ENCODE results near the gene IGFBP2.

IGFBP2 gene

GRCh38 chr2:216637472-216637871, 4.3 kb downstream of the IGFBP2 start:
- no peak for DNase-seq (ENCODE audit: low read depth)

- no peak for DNase-seq (ENCODE audit: low read depth)
Observed at GRCh38 chr2:216643986-216644659, 10.9 kb downstream of the IGFBP2 start.

GRCh38 chr2:216644842-216645635, 11.8 kb downstream of the IGFBP2 start:
- DNase-seq (ENCODE audit: low read depth) = no peak

GRCh38 chr2:216645636-216645950, 12.4 kb downstream of the IGFBP2 start:
- no peak for DNase-seq (ENCODE audit: low read depth)

DNA sequence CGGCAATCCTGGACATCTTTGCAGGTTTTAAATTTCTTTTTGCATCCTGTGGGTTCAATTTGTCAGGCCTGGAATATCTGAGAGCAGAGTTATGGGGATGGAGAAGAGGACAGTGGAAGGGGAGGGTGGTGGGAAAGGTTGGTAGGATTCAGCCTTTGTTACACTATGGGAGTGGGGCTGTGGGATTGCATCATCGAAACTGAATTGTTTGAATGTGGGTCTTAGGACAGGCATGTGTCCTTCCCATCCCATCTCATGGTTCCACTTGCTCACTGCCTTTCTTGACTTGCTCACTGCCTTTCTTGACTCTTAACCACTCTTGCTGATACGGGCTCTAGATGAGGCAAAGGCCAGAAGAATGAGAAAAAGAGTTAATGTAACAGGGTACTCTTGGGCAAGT, 12.9 kb downstream of the IGFBP2 start:
- no peak for DNase-seq (ENCODE audit: low read depth)

DNA sequence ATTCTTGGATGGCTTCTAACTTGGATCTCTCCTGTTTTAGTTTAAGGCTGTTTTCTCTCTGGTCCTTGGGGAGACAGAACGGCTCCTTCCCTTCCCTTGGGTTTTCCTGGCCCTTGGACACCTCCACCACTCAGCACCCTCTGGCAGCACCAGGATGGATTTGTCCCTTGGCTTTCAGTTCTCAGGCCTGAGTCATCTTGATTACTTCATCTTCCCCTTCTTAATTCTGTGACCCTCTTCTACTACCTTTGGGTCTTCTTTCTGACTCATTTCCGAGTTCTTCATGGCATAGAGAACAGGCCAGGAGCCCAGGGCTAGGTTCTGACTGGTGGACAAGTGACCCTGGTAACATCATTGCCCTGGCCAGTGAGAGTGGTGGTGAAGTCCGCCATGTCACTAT, 14.9 kb downstream of the IGFBP2 start:
- no peak for DNase-seq (ENCODE audit: low read depth)

DNA sequence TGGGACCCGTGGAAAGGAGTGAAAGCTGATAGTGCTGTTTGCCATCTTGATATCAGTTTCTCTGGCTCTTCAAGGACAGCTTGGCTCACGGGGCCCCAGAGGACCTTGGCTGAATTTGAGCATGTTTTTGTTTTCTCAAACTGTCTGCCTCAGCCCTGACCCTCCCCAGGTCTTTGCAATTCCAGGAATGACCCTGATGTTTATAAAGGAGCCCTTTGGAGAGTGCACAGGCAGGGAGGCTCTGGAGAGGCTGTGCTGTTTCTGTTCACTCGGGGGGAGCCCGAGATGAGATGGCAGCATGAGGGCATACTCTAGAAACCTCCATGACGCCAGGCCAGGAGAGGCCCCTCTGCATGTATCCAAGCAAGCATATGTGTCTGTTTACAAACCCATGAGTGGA, 16.4 kb downstream of the IGFBP2 start:
- DNase-seq (ENCODE audit: low read depth) = no peak

DNA sequence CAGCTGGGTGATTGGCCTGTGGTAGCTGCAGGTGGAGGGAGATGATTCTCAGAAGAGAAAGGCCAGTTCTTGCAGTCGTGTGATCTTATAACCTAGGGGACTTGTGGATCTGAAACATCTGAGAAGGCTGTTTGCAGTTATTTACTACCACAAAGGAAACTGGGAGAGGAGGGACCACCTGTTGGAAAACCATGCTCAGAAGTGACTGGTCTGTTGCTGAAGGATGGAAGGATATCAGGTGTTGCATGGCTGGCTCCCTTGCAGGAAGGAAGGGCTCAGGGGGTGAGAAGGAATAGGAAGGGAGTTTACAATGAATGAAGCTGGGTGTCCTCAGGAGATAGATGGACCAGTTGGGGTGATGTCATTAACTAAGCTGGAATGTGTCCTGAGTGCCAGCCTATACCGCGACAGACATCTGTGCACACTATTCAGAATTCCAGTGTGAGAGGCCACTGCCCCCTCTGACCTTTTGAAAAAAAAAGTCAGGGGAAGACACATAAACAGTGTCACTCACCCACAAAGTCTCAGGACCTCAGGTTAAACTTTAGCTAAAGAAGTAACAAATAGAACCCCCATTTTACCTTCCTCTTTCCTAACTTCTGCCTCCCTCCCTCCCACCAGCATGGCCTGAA, 17.5 kb downstream of the IGFBP2 start:
- DNase-seq (ENCODE audit: low read depth) = no peak

DNA sequence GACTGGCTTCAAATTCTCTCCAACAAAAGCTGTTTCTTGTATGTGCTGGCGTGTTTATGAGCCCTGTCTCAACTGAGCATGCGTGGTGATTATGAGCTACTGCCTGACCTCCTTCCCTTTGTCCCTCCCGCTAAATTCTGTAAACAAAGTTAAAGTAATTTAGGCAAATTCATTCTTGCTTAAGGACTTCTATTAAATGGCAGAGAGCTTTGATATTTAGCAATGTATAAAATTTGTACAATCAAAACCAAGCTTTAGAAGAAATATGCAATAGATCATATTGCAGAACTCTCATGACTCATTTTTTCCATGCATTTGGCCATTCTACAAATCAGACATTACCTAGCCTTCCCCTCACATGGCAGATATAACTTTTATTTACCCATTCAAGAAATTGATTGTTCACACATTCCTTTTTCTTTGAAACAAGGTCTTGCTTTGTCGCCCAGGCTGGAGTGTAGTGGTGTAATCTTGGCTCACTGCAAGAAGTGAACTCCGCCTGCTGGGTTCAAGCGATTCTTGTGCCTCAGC, 18.2 kb downstream of the IGFBP2 start:
- DNase-seq (ENCODE audit: low read depth) = no peak

DNA sequence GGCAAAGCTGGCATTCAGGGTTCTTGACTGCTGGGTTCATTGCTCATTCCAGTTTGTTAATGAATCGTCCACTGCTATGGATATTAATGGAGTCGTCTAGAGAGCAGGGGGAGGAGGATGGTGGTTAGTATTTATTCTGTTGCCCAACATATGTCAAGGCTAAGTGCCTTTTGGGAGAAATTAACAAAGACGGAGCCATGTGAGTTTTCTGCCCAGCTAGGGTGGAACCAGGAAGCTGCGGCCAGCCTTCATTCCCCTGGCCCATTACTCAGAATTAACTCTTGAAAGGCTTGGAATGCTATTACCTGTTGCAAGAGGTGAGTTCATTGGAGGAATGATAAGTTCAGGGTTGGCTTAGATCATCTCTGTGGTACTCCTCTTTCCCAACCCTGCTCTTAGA, 19.3 kb downstream of the IGFBP2 start:
- DNase-seq (ENCODE audit: low read depth) = no peak

GRCh38 chr2:216653093-216653799, 20.0 kb downstream of the IGFBP2 start:
- no peak for DNase-seq (ENCODE audit: low read depth)

DNA sequence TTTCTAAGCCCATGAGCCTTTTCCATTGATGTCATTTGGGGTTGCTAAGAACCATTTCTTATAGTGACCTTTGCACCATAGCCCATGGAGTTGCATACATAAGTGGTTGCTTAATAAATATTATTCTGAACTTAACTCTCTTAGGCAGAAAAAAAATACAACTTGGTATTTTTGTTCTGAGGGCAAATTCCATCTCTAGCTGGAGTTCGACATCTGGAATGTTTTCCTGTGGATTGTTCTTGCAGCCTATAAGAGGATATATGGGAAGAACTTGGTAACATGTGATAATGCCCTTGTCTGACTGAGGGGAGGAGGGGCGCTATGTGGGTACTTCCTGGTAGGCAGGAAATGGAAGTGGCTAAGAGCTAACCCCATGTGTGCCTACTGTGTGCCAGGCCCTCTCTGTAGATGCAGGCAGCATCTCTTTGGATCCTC, 20.7 kb downstream of the IGFBP2 start:
- DNase-seq (ENCODE audit: low read depth) = no peak

DNA sequence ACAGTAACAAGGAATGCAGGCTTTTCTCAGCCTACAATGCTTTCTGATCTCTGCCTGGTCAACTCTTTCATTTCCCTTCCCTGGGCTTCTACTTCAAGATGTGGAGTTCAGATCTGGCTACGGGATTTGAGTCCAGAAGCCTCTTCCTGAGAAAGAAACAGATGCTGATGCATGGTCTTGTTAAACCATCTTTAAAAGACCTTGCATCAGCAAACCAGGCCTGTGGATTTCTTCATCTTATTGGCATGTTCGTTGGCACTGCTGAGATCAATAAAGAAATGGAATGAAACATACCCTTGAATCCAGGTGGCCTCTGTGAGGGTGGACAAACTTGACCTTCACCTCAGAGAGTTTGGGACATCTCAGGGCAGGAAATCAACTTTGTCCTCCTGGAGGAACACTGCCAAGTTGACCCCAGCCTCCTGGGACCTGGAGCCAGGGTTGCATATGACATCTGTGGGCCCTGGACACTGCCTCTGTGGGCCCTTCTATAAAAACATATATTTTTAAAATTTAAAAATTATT, 21.4 kb downstream of the IGFBP2 start:
- DNase-seq (ENCODE audit: low read depth) = no peak

DNA sequence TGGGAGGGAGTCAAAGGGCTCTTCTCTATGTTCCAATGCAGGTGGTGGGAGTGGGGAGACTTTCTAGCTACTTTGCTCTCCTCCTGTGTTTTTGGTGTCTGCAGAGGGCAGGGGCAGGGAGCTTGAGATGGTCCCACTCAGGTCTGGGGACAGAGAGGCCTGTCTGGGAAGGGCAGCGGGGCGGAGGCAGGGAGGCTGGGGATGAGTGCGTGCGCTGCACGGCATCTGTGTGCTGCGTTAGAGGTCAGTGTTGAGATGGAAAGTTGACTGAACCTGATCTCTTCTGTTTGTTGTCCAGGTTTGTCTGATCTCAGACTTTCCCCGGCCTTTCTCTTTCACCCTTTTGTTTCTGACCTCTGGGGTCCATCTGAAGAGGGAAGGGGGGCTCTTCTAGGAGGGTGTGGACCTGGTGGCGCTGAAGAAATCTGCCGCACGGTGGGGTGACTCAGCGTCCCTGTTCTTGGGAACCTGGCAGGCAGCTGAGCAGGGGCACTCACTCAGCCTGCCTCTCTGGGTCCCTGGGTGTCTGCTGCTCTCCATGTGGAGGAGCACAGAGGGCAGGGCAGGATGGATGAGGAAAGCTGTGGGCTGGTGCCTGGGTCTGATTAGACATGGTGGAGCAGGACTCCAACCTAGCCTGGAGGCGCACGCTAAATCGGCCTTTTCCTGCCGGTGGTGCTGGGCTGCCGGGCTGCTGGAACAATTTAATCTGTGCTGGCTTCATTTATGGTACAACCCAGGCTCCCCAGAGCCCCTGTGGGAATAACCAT, 24.1 kb downstream of the IGFBP2 start:
- no peak for DNase-seq (ENCODE audit: low read depth)

GRCh38 chr2:216657980-216658379, 24.8 kb downstream of the IGFBP2 start:
- DNase-seq (ENCODE audit: low read depth) = no peak

DNA sequence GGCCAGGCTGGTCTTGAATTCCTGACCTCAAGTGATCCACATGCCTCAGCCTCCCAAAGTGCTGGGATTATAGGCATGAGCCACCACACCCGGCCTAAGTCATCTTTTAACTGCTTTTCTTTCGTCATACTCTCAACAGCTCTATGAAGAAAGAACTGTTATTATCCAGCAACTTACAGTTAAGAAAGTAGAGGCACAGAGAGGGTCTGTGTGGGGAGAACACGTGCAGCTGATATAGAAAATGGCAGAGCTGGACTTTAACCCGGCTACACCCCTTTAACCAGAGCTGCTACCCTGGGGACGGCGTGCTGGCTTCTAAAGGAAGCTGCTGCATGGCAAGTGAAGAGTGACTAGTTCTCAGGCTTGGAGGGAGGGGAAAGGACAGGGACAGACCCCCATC, 25.5 kb downstream of the IGFBP2 start:
- no peak for DNase-seq (ENCODE audit: low read depth)

- DNase-seq (ENCODE audit: low read depth) = no peak
Observed at GRCh38 chr2:216659276-216659675, 26.1 kb downstream of the IGFBP2 start.

GRCh38 chr2:216660496-216660895, 27.3 kb downstream of the IGFBP2 start:
- DNase-seq (ENCODE audit: low read depth) = no peak

GRCh38 chr2:216661051-216661450, 27.8 kb downstream of the IGFBP2 start:
- no peak for DNase-seq (ENCODE audit: low read depth)

DNA sequence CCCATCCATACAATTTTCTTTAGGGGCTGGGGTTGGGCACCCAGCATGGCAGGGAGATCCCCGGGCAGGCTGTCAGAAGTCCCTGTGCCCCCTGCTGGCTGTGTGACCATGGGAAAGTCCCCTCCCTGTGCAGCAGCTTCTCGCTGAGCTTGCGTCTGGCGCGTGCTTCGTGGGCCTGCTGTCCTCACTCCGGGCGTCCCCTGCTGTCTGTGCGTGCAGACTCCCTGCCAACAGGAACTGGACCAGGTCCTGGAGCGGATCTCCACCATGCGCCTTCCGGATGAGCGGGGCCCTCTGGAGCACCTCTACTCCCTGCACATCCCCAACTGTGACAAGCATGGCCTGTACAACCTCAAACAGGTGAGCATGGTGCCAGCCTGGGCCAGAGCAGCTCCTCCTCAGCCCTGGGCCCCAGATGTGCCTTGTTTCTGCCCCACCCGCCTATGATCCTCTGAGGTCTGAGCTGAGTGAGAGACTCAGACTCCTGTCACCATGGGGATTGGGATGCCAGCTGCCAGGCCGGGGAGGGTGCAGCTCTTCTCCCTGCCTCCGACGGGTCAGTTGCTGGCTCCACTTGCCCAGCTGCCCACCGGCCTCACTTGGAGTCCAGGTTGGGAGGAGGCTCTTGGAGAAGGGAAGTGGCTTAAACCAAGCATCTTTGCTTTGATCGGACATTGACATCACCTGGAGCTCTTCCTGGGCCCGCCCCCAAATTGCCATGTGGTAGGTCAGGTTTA, 28.6 kb downstream of the IGFBP2 start:
- no peak for DNase-seq (ENCODE audit: low read depth)

DNA sequence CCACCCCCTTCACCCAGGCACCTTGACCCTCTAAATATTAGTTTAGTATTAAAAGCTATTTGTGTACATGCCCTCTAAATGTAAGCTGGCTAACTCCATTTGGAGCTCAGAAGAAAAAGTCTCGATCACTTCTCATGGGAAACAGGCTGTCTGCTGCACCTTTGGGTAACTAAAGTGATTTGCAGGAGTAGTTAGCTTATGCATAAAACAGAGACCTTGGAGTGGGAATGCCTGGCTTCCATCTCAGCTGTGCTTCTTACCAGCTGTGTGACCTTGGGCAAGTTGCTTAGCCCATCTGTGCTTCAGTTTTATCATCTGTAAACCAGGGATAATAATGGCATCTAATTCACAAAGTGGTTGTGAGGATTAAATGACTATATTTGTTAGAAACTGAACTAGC, 29.9 kb downstream of the IGFBP2 start:
- no peak for DNase-seq (ENCODE audit: low read depth)
